Measurements from ENCODE around the gene B3GNT8.
A peak's percentile ranks its signal among the peaks of the same experiment; 100 is the strongest.
"Not testable (repeated sequence)": the region's sequence is repeated elsewhere in the genome, so short reads cannot be mapped to it uniquely, and the experiment has no call there.

Gene B3GNT8

GRCh38 chr19:41413947-41414346 lies 13.2 kb downstream of the B3GNT8 start:
- no peak for DNase-seq (ENCODE audit: low spot score)

GRCh38 chr19:41412953-41413352 lies 14.2 kb downstream of the B3GNT8 start:
- no peak for DNase-seq (ENCODE audit: low spot score)

- DNase-seq (ENCODE audit: low spot score): no peak
Measured at GRCh38 chr19:41411968-41412265, 15.3 kb downstream of the B3GNT8 start.

- no peak for DNase-seq (ENCODE audit: low spot score)
Measured at GRCh38 chr19:41411100-41411967, 15.8 kb downstream of the B3GNT8 start.

- no peak for DNase-seq (ENCODE audit: low spot score)
Measured at GRCh38 chr19:41410336-41411054, 16.7 kb downstream of the B3GNT8 start.

GRCh38 chr19:41409288-41409687 lies 17.9 kb downstream of the B3GNT8 start:
- no peak for DNase-seq (ENCODE audit: low spot score)

GRCh38 chr19:41408846-41409245 lies 18.3 kb downstream of the B3GNT8 start:
- DNase-seq (ENCODE audit: low spot score): not testable (repeated sequence)

- no peak for DNase-seq (ENCODE audit: low spot score)
Measured at GRCh38 chr19:41408256-41408655, 18.9 kb downstream of the B3GNT8 start.

- DNase-seq (ENCODE audit: low spot score): no peak
Measured at GRCh38 chr19:41407271-41407670, 19.9 kb downstream of the B3GNT8 start.

- DNase-seq (ENCODE audit: low spot score): no peak
Measured at GRCh38 chr19:41405776-41406175, 21.4 kb downstream of the B3GNT8 start.

- no peak for DNase-seq (ENCODE audit: low spot score)
Measured at GRCh38 chr19:41403181-41403970, 23.8 kb downstream of the B3GNT8 start.

- no peak for DNase-seq (ENCODE audit: low spot score)
Measured at GRCh38 chr19:41402010-41402409, 25.2 kb downstream of the B3GNT8 start.

GRCh38 chr19:41401483-41401882 lies 25.7 kb downstream of the B3GNT8 start:
- no peak for DNase-seq (ENCODE audit: low spot score)

- DNase-seq (ENCODE audit: low spot score): no peak
Measured at GRCh38 chr19:41399525-41399924, 27.6 kb downstream of the B3GNT8 start.

- no peak for DNase-seq (ENCODE audit: low spot score)
Measured at GRCh38 chr19:41399091-41399490, 28.1 kb downstream of the B3GNT8 start.

GRCh38 chr19:41398598-41398997 lies 28.6 kb downstream of the B3GNT8 start:
- no peak for DNase-seq (ENCODE audit: low spot score)

- peak; percentile 21 for DNase-seq (ENCODE audit: low spot score)
Measured at GRCh38 chr19:41398050-41398418, 29.1 kb downstream of the B3GNT8 start.

GRCh38 chr19:41397086-41398049 lies 29.8 kb downstream of the B3GNT8 start, which contains the start of the genes BCKDHA and EXOSC5:
TSS of gene BCKDHA (plus strand) at chr19:41397818. CDS start at chr19:41397828, 10 bp downstream.
TSS of gene EXOSC5 (minus strand) at chr19:41397359. CDS start at chr19:41397328, 31 bp downstream.
- DNase-seq (ENCODE audit: low spot score): peak; percentile 100

- DNase-seq (ENCODE audit: low spot score): no peak
Measured at GRCh38 chr19:41395355-41395754, 31.8 kb downstream of the B3GNT8 start.

- DNase-seq (ENCODE audit: low spot score): no peak
Measured at GRCh38 chr19:41392775-41393174, 34.4 kb downstream of the B3GNT8 start.

GRCh38 chr19:41391618-41392017 lies 35.6 kb downstream of the B3GNT8 start:
- no peak for DNase-seq (ENCODE audit: low spot score)
